HG03571 (cell line): Measurements from ENCODE around the gene NUDT1.
A peak's percentile ranks its signal among the peaks of the same experiment; 100 is the strongest.

ENCODE experiments used
- ATAC-seq: cut with Tn5 transposase; IDR thresholded peaks from one replicate; pipeline ENCODE4 v1.9.1; 2021; ENCODE audit not compliant: unreplicated experiment

NUDT1 gene

GRCh38 chr7:2295936-2296620 lies 54.1 kb downstream of the NUDT1 start:
- ATAC-seq: no peak

DNA sequence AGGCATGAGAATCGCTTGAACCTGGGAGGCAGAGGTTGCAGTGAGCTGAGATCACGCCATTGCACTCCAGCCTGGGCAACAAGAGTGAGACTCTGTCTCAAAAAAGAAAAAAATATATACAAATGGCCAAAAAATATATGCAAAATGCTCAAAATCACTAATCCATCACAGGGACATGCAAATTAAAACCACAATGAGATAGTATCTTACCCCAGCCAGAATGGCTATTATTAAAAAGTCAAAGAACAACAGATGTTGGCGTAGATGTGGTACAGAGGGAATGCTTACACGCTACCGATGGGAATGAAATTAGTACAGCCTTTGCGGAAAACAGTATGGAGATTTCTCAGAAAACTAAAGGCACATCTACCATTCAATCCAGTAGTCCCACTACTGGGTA lies 54.8 kb downstream of the NUDT1 start:
- no peak for ATAC-seq

- ATAC-seq: peak; percentile 52
Observed at GRCh38 chr7:2299131-2299829, 57.3 kb downstream of the NUDT1 start.

DNA sequence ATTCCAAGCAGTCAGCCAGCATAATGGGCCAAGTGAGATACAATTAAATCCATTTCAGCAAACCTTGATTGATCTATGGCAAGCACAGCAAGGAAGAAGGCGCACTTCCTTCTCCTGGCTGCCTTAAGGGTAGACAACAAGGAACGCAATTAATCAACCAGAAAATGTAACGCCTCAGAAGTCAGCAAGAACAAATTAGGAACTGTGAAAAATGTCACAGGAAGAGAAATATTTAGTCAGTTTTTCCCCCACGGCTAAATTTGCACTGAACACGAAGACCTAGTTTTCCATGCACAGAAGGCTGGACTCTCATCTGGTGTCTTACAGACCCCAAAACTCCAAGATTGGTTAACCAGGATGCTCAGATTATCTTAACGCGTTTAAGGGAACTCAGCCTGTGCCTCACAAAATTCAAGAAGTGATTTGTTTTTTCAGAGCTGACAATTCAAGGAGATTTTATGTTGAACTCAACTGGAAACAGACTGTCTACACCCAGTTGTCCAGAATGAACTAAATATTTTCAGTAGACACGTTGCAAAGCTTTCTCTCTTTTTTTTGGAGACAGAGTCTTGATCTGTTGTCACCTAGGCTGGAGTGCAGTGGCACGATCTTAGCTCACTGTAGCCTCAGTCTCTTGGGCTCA lies 58.0 kb downstream of the NUDT1 start:
- ATAC-seq: no peak
